Testis (tissue), 3 donors: ENCODE data around the gene USP36. TPM values are rescaled to one million over a fixed set of nuclear protein-coding genes. Genes with fewer than 3 reads are reported as not detected.
A peak's percentile ranks its signal among the peaks of the same experiment; 100 is the strongest.

Experiments
- DNase-seq: peaks from one replicate; pipeline ENCODE4 v3.0.0-alpha.2; 2019
- H3K27ac ChIP-seq, 2 donors: fragments of 200-600 bp; sonication (generic); one replicate each; pipeline ENCODE4 v1.5.1; 2019
- H3K27me3 ChIP-seq: fragments of 200-600 bp; sonication (generic); one replicate; pipeline ENCODE4 v1.5.1; 2019
- H3K36me3 ChIP-seq: fragments of 200-600 bp; sonication (generic); one replicate; pipeline ENCODE4 v1.5.1; 2017; ENCODE audit warnings: low read depth; ENCODE audit errors: missing control alignments
- H3K4me1 ChIP-seq: fragments of 200-600 bp; sonication (generic); one replicate; pipeline ENCODE4 v1.5.1; 2019
- H3K4me3 ChIP-seq, 2 donors: fragments of 200-600 bp; sonication (generic); one replicate each; pipeline ENCODE4 v1.5.1; 2017 to 2019
- H3K9me3 ChIP-seq: fragments of 200-600 bp; sonication (generic); one replicate; pipeline ENCODE4 v1.5.1; 2017
- CTCF ChIP-seq, 3 experiments: fragments of 450-650 bp in 2 of 3; fragments of 200-600 bp in 1 of 3; sonication (generic) in 1 of 3; IDR thresholded peaks; one replicate each; pipeline ENCODE4 v1.5.1; 2016 to 2019; ENCODE audit warnings: antibody characterized with exemption in 3 of 3, mild to moderate bottlenecking in 2 of 3, moderate library complexity in 1 of 3
- POLR2A ChIP-seq: fragments of 450-650 bp; IDR thresholded peaks from one replicate; pipeline ENCODE4 v1.6.1; 2017; ENCODE audit warnings: antibody characterized with exemption, mild to moderate bottlenecking, moderate library complexity
- WGBS, 2 donors: methylation state at CpG; one replicate each; pipeline ENCODE4 v1.1.5; 2018; 5-methylcytosine and 5-hydroxymethylcytosine counted together
- intact Hi-C: fragments of 100-400 bp; cut with DNase I; formaldehyde crosslinking; loops from one replicate; pipeline ENCODE4 v1.15.1; 2023; ENCODE audit warnings: low total_unique reads
- polyA plus RNA-seq: library from polyadenylated mRNA; stranded (reverse); fragments of 350-450 nt; fragmentation: Illumina TruSeq; extraction: RNeasy Lipid Tissue Mini Kit (QIAGEN cat#74804); gene quantifications from one replicate; pipeline ENCODE4 v1.2.3, GENCODE V29; 2014; ENCODE audit warnings: low read depth, low replicate concordance; ENCODE audit not compliant: insufficient read depth
- total RNA-seq, 2 donors: library from RNA; depleted of rRNA; stranded (reverse); fragments of >200 nt; gene quantifications; one replicate each; pipeline ENCODE4 v1.2.3, GENCODE V29; 2016

Gene USP36
- total and polyA plus RNA-seq, 3 donors from 2014 or later, result 32.8 to 79.8 (median 77.5) TPM

- no peak overlapping the region for H3K4me3 ChIP-seq
- no peaks in the 10 kb centered on the region for H3K4me1 ChIP-seq
- TF ChIP-seq CTCF (IDR thresholded peaks at IDR 0.05), result no peak
- TF ChIP-seq POLR2A, result no peak
- no peaks in the 10 kb centered on the region for H3K36me3 ChIP-seq
- no peaks in the 10 kb centered on the region for H3K9me3 ChIP-seq
- WGBS, 2 donors, result 92 to 97% methylated on average over 12 to 14 of the region's 14 CpGs
- peak overlapping the region in 1 of 2 donors; percentile 43 for H3K27ac ChIP-seq
- intact Hi-C loops, result no loop called here
- H3K27me3 ChIP-seq, result no peaks in the 10 kb centered on the region
- no peak for DNase-seq
Observed at GRCh38 chr17:78805301-78805700, 35.3 kb downstream of the USP36 start.

DNA sequence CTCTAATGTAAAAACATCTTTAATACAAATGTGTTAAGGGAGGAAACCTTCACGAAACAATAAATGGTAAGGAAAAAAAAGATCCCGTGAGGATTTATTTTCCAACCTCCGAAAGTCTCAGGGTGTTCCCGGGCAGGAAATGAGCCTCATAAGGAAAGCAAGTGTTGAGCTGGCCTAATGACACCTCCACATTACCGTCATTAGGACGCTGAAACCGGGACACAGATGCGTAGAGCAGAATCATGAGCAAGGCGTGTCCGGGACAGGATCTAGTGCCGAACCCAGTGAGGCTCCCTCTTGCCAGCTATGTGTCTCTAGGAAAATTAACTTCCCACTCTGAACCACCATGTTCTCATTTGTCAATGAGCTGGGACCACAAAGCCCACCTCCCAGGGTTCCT lies 35.8 kb downstream of the USP36 start:
- 51 to 63% methylated on average over 11 of the region's 11 CpGs for WGBS, 2 donors
- H3K27me3 ChIP-seq, result no peaks in the 10 kb centered on the region
- TF ChIP-seq CTCF (IDR thresholded peaks at IDR 0.05), result no peak
- no peak for TF ChIP-seq POLR2A
- intact Hi-C loops, result no loop called here
- no peak overlapping the region for H3K4me3 ChIP-seq
- peak; percentile 50 for DNase-seq
- no peaks in the 10 kb centered on the region for H3K9me3 ChIP-seq
- H3K36me3 ChIP-seq, result no peaks in the 10 kb centered on the region
- no peaks in the 10 kb centered on the region for H3K4me1 ChIP-seq
- H3K27ac ChIP-seq, result peak overlapping the region in 1 of 2 donors; percentile 43

GRCh38 chr17:78803186-78803845 lies 37.3 kb downstream of the USP36 start:
- Histone ChIP-seq H3K9me3 (no peaks in the 10 kb centered on the region), H3K36me3 (no peaks in the 10 kb centered on the region), H3K27ac (no peak overlapping the region), H3K27me3 (no peaks in the 10 kb centered on the region), H3K4me3 (no peak overlapping the region), H3K4me1 (no peaks in the 10 kb centered on the region)
- intact Hi-C loops, result no loop called here
- DNase-seq, result no peak
- TF ChIP-seq POLR2A, result no peak
- TF ChIP-seq CTCF (IDR thresholded peaks at IDR 0.05), result no peak
- 82 to 86% methylated on average over 21 of the region's 21 CpGs for WGBS, 2 donors

GRCh38 chr17:78802459-78802858 lies 38.2 kb downstream of the USP36 start:
- H3K9me3 ChIP-seq, result no peaks in the 10 kb centered on the region
- no peak for DNase-seq
- no peaks in the 10 kb centered on the region for H3K27me3 ChIP-seq
- TF ChIP-seq CTCF (IDR thresholded peaks at IDR 0.05) (no peak), POLR2A (no peak)
- H3K27ac ChIP-seq, result no peak overlapping the region
- H3K36me3 ChIP-seq, result no peaks in the 10 kb centered on the region
- intact Hi-C loops, result no loop called here
- WGBS, 2 donors, result 93 to 96% methylated on average over 14 of the region's 14 CpGs
- no peaks in the 10 kb centered on the region for H3K4me1 ChIP-seq
- no peak overlapping the region for H3K4me3 ChIP-seq

GRCh38 chr17:78802008-78802407 lies 38.6 kb downstream of the USP36 start:
- Histone ChIP-seq H3K27ac (no peak overlapping the region), H3K4me1 (no peaks in the 10 kb centered on the region), H3K36me3 (no peaks in the 10 kb centered on the region), H3K4me3 (no peak overlapping the region), H3K27me3 (no peaks in the 10 kb centered on the region), H3K9me3 (no peaks in the 10 kb centered on the region)
- no peak for DNase-seq
- WGBS, 2 donors, result 88 to 93% methylated on average over 27 to 30 of the region's 30 CpGs
- TF ChIP-seq CTCF (IDR thresholded peaks at IDR 0.05) (no peak), POLR2A (no peak)
- intact Hi-C loops, result no loop called here
